ENCODE data around the gene DPF1.
A peak's percentile ranks its signal among the peaks of the same experiment; 100 is the strongest.

Gene DPF1
- 0 to 0.19 (median 0.09) reads per million in 3 donors for total RNA-seq

DNA sequence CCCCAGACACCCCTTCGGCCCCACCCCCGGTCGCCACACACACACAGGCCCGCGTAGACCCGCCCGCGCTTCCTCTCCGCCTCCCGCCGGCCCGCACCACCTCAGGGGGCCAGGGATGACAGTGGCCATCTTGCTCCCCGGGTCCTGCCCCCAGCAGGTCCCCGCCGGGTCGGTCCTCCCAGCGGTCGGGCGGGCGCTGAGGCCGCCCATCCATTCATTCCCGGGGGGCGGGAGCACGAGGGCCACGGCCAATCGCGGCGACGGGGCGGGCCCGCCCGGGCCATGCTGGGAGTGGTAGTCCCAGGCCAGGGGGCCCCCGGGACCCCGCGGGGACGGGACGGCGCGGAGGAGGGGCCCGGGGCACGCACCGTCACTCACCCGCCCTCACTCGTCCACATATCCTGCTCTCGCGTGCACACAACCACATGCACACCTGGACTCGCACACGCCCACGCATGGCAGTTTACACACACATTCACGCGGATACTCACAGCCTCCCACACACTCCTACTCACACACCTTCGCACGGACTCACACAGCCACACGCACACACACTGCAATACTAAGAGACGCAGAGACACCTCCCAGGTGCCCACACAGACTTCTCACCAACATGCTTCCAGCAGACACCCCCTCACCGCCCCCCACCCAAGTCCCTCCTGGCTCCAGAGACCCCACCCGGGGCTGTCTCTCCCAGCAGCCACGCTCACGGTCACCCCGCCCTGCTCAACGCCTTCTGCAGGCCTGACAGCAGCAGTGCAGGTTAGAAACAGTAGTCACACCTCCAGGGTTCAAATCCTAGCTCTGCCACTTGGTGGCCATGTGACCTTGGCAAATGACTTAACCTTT, at the start of gene DPF1:
Gene DPF1, minus strand, starts transcription at position 209 of the 849 bp plus-strand sequence. Its CDS starts 80 bp downstream, at position 129.
- Histone ChIP-seq H3K36me3 (ENCODE audit: control insufficient read depth, insufficient read depth, low read length) (no peaks in the 10 kb centered on the region), H3K27me3 (replicated peaks; ENCODE audit: control insufficient read depth, insufficient read depth, low read length, poor library complexity, severe bottlenecking) (peaks cover 62% of the 10 kb centered on the region), H3K9me3 (ENCODE audit: control insufficient read depth, low read length) (no peaks in the 10 kb centered on the region), H3K27ac (ENCODE audit: insufficient read depth, low read length, poor library complexity, severe bottlenecking) (no peak within 1 kb of the TSS), H3K4me1 (ENCODE audit: control insufficient read depth, insufficient read depth, low read length, poor library complexity, severe bottlenecking) (peaks cover 16% of the 10 kb centered on the region), H3K4me3 (ENCODE audit: insufficient read depth, low read depth, low read length, poor library complexity, severe bottlenecking) (peak within 1 kb of the TSS; percentile 43)
- peak in 2 of 3 donors; percentile 10 to 15 for DNase-seq

DNA sequence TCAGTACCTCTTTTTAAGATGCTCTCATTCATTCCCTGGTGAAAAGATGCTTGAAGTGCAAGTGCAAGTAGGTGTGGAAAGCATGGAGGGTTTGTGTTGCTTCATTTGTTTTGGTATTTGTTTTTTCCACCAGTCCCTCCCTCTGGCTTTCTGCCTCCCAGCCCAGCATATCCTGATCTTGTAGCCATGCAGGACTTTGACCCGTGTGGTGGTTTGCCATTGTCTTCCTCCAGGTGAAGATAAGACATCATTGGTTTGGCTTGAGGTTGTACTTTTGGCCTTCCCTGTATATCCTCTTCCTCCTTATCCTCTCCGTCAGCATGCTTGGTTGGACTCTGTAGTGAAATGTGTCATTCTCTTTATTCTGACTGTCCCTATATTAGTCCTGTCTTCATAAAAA, 49.5 kb upstream of the DPF1 start:
- no peaks in the 10 kb centered on the region for H3K36me3 ChIP-seq (ENCODE audit: control insufficient read depth, insufficient read depth, low read length)
- no peak for DNase-seq
- no peaks in the 10 kb centered on the region for H3K4me1 ChIP-seq (ENCODE audit: control insufficient read depth, insufficient read depth, low read length, poor library complexity, severe bottlenecking)
- H3K9me3 ChIP-seq (ENCODE audit: control insufficient read depth, low read length), result no peaks in the 10 kb centered on the region
- no peak overlapping the region for H3K27ac ChIP-seq (ENCODE audit: insufficient read depth, low read length, poor library complexity, severe bottlenecking)
- H3K27me3 ChIP-seq (replicated peaks; ENCODE audit: control insufficient read depth, insufficient read depth, low read length, poor library complexity, severe bottlenecking), result no peaks in the 10 kb centered on the region
- H3K4me3 ChIP-seq (ENCODE audit: insufficient read depth, low read depth, low read length, poor library complexity, severe bottlenecking), result no peak overlapping the region

DNA sequence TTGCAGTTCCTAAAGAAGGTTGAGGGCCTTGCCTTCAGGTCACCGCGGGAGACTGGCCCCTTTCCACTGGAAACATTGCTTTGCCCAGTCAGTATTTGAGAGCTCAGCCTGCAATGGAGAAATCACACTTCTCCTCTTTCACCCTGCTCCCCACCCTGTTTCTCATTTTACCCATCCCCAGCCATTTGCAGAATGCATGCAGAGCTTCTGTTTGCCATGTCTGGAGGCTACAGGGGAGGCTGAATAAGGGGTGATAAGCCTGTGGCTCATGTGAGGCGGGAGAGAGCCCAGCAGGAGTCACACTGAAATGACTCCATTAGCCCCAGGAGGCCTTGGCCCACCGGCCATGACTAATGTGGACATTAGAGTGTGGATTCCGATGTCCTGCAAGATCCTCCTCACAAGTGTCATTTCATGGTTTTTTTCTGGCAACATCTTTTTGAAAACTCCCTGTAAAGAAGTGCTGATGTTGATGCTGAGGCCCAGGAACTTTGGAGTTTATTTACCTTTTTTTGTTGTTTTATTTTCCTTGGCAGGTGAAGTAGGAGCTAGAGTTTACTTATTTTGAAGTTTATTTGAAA, 46.7 kb upstream of the DPF1 start:
- no peaks in the 10 kb centered on the region for H3K4me1 ChIP-seq (ENCODE audit: control insufficient read depth, insufficient read depth, low read length, poor library complexity, severe bottlenecking)
- H3K36me3 ChIP-seq (ENCODE audit: control insufficient read depth, insufficient read depth, low read length), result no peaks in the 10 kb centered on the region
- DNase-seq, result no peak
- no peaks in the 10 kb centered on the region for H3K27me3 ChIP-seq (replicated peaks; ENCODE audit: control insufficient read depth, insufficient read depth, low read length, poor library complexity, severe bottlenecking)
- H3K27ac ChIP-seq (ENCODE audit: insufficient read depth, low read length, poor library complexity, severe bottlenecking), result no peak overlapping the region
- no peak overlapping the region for H3K4me3 ChIP-seq (ENCODE audit: insufficient read depth, low read depth, low read length, poor library complexity, severe bottlenecking)
- no peaks in the 10 kb centered on the region for H3K9me3 ChIP-seq (ENCODE audit: control insufficient read depth, low read length)

DNA sequence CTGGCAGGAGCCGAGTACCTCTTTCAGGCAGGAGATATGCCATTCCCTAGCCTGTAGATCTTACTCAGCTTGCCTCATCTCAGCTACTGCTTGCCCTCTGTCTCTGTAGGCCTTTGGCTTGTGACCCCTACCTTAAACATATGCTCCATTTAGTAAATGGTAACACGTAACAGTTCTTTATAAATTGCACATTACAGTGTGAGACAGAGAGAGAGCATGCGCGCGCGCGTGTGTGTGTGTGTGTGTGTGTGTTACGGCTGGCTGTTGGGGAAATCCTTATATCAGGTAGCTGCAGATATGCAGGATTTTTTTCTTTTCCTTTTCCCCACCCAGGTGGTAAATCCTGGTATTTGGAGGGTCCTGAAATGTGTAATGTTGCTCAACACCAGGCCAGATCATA, 44.5 kb upstream of the DPF1 start:
- Histone ChIP-seq H3K4me1 (ENCODE audit: control insufficient read depth, insufficient read depth, low read length, poor library complexity, severe bottlenecking) (peaks cover 12% of the 10 kb centered on the region), H3K27ac (ENCODE audit: insufficient read depth, low read length, poor library complexity, severe bottlenecking) (no peak overlapping the region), H3K4me3 (ENCODE audit: insufficient read depth, low read depth, low read length, poor library complexity, severe bottlenecking) (no peak overlapping the region), H3K36me3 (ENCODE audit: control insufficient read depth, insufficient read depth, low read length) (no peaks in the 10 kb centered on the region), H3K9me3 (ENCODE audit: control insufficient read depth, low read length) (no peaks in the 10 kb centered on the region), H3K27me3 (replicated peaks; ENCODE audit: control insufficient read depth, insufficient read depth, low read length, poor library complexity, severe bottlenecking) (no peaks in the 10 kb centered on the region)
- DNase-seq, result no peak

DNA sequence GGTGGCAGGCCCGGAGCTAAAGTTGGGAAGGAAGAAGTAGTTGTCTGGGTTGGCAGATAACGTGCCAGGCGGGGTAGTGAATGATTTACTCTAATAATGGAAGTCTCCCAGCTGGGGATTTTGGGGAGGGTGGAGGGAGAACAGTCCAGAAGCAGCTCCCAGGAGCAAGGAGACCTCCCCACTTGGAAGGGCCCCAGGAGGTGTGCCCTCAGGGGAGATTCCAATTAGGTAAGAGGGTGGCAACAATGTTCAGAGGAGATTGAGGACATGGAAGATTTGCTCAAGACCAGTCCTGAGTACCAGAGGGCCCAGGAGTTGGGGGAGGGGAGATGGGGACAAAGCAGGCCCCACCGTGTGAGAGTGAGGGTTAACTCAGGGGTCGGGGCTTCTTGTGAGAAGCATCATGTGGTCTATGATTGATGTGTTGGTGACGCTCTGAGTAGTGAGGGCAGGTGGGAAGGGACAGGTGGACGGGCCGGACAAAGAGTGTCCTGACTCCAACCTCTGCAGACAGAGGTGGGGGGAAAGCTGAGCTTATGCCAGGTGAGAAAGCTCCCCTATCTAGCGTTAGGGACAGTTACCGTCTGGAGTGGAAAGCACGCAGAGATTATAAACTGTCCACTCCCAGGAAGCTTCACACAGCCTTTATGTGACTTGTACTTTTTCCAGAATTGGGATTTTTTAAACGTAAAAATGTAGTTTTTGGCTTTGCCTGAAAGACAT, 43.9 kb upstream of the DPF1 start:
- no peak overlapping the region for H3K27ac ChIP-seq (ENCODE audit: insufficient read depth, low read length, poor library complexity, severe bottlenecking)

DNA sequence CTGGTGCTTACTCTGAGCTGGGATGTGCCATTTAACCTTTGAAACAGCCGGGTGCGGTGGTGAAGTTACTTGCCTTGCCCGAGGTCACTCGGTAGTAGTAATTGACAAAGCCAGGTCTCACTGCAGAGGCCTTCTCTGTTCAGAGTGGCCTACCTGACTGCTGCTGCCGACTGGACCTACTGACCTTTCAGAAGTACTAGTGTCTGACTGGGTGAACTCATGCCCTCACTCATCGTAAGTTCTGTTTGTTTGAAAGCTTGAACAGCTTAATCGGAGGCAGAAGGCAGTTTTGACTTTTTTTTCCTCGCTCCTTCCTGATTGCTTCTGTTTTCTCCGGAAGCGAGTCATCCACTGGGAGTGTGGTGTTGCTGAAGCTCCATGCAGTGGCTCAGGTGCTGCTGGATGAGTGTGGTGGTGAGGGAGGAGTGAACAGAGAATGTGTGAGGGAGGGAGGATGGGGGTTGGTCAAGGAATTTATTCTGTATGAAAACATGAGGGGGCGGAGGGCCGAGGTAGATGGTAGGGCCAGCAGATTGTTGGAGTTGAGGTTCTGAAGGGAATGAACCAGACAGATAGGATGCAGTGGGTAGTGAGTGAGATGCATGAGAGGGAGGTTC, 43.1 kb upstream of the DPF1 start:
- Histone ChIP-seq H3K9me3 (ENCODE audit: control insufficient read depth, low read length) (no peaks in the 10 kb centered on the region), H3K27me3 (replicated peaks; ENCODE audit: control insufficient read depth, insufficient read depth, low read length, poor library complexity, severe bottlenecking) (no peaks in the 10 kb centered on the region), H3K36me3 (ENCODE audit: control insufficient read depth, insufficient read depth, low read length) (no peaks in the 10 kb centered on the region), H3K4me1 (ENCODE audit: control insufficient read depth, insufficient read depth, low read length, poor library complexity, severe bottlenecking) (peaks cover 13% of the 10 kb centered on the region), H3K27ac (ENCODE audit: insufficient read depth, low read length, poor library complexity, severe bottlenecking) (no peak overlapping the region), H3K4me3 (ENCODE audit: insufficient read depth, low read depth, low read length, poor library complexity, severe bottlenecking) (no peak overlapping the region)
- no peak for DNase-seq

More for the DNA sequence above, 43.9 kb upstream of the DPF1 start:
- Histone ChIP-seq H3K4me1 (ENCODE audit: control insufficient read depth, insufficient read depth, low read length, poor library complexity, severe bottlenecking) (peaks cover 13% of the 10 kb centered on the region), H3K4me3 (ENCODE audit: insufficient read depth, low read depth, low read length, poor library complexity, severe bottlenecking) (no peak overlapping the region), H3K27me3 (replicated peaks; ENCODE audit: control insufficient read depth, insufficient read depth, low read length, poor library complexity, severe bottlenecking) (no peaks in the 10 kb centered on the region), H3K9me3 (ENCODE audit: control insufficient read depth, low read length) (no peaks in the 10 kb centered on the region), H3K36me3 (ENCODE audit: control insufficient read depth, insufficient read depth, low read length) (no peaks in the 10 kb centered on the region)
- no peak for DNase-seq

DNA sequence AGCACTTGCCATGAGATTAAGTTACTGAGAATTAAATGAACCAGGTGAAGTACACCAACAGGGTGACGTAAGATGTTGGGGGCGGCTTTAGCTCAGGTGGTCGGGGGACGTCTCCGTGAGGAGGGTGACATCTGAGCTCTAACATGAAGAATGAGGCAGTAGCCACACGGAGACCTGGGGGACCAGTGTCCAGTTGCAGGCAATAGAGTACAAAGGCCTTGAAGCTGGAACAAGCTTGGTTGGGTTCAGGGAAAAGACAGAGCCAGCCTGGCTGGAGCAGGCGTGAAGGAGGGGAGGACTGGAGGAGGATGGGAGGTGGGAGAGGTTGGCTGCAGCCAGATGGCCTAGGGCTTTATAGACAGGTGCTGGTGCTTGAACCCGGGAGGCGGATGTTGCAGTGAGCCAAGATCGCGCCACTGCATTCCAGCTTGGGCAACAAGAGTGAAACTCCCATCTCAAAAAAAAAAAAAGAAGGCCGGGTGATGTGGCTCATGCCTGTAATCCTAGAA, 42.0 kb upstream of the DPF1 start:
- H3K4me1 ChIP-seq (ENCODE audit: control insufficient read depth, insufficient read depth, low read length, poor library complexity, severe bottlenecking), result peaks cover 13% of the 10 kb centered on the region
- DNase-seq, result no peak
- no peaks in the 10 kb centered on the region for H3K36me3 ChIP-seq (ENCODE audit: control insufficient read depth, insufficient read depth, low read length)
- no peaks in the 10 kb centered on the region for H3K27me3 ChIP-seq (replicated peaks; ENCODE audit: control insufficient read depth, insufficient read depth, low read length, poor library complexity, severe bottlenecking)
- no peak overlapping the region for H3K27ac ChIP-seq (ENCODE audit: insufficient read depth, low read length, poor library complexity, severe bottlenecking)
- no peak overlapping the region for H3K4me3 ChIP-seq (ENCODE audit: insufficient read depth, low read depth, low read length, poor library complexity, severe bottlenecking)
- H3K9me3 ChIP-seq (ENCODE audit: control insufficient read depth, low read length), result no peaks in the 10 kb centered on the region

DNA sequence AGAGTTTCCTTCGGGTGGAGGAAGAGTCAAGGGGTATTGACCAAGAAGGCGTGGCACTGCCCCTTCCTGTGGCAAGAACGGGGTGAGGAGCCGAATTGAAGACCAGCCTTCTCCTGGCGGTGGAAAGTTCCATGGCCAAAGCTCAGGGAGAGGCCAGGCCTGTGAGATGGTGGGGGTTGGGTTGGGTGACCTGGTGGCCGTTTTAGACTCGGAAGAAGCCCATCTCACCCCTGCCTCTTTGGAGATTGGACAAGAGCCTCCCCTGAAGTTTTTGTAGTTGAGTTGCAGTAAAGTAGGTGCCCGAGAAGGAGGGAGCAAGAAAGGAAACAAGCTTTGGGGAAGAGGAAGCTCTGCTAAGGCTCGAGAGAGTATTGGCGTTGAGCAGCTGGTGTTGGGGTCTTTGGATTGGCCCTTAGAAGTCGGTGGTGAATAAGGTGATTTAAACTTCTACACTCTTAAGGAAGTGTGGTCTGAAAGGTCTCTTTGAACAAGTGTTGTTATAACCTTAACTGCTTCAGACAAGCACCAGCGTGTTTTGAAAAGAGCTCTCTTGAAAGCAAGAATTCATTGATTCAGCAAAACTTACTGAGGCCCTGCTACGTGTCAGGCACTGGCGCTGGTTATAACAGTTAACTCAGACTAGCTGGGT, 41.3 kb upstream of the DPF1 start:
- Histone ChIP-seq H3K36me3 (ENCODE audit: control insufficient read depth, insufficient read depth, low read length) (no peaks in the 10 kb centered on the region), H3K4me3 (ENCODE audit: insufficient read depth, low read depth, low read length, poor library complexity, severe bottlenecking) (peak overlapping the region; percentile 66), H3K27ac (ENCODE audit: insufficient read depth, low read length, poor library complexity, severe bottlenecking) (peak overlapping the region; percentile 58), H3K9me3 (ENCODE audit: control insufficient read depth, low read length) (no peaks in the 10 kb centered on the region), H3K4me1 (ENCODE audit: control insufficient read depth, insufficient read depth, low read length, poor library complexity, severe bottlenecking) (peaks cover 13% of the 10 kb centered on the region), H3K27me3 (replicated peaks; ENCODE audit: control insufficient read depth, insufficient read depth, low read length, poor library complexity, severe bottlenecking) (no peaks in the 10 kb centered on the region)
- DNase-seq, result no peak

DNA sequence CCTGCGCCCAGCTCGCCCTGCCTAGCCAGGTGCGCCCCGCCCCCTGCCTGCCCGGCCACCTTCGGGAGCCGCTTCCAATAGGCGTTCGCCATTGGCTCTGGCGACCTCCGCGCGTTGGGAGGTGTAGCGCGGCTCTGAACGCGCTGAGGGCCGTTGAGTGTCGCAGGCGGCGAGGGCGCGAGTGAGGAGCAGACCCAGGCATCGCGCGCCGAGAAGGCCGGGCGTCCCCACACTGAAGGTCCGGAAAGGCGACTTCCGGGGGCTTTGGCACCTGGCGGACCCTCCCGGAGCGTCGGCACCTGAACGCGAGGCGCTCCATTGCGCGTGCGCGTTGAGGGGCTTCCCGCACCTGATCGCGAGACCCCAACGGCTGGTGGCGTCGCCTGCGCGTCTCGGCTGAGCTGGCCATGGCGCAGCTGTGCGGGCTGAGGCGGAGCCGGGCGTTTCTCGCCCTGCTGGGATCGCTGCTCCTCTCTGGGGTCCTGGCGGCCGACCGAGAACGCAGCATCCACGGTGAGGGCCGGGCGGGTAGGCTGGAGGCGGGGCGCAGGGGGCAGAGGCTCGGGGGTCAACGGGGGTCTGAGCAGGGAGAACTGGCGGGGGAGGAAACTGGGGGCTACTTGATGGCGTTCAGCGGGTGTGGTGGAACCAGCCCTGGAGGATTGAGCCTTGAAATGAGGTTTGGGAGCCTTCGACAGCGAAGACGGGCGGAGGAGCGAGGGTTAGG, 40.6 kb upstream of the DPF1 start, which contains the start of gene SPINT2:
Gene SPINT2, plus strand, starts transcription at position 88 of the 727 bp plus-strand sequence. Its CDS starts 320 bp downstream, at position 408.
- H3K4me3 ChIP-seq (ENCODE audit: insufficient read depth, low read depth, low read length, poor library complexity, severe bottlenecking), result peak within 1 kb of the TSS; percentile 66
- peaks cover 13% of the 10 kb centered on the region for H3K4me1 ChIP-seq (ENCODE audit: control insufficient read depth, insufficient read depth, low read length, poor library complexity, severe bottlenecking)
- H3K27ac ChIP-seq (ENCODE audit: insufficient read depth, low read length, poor library complexity, severe bottlenecking), result peak within 1 kb of the TSS; percentile 58
- H3K27me3 ChIP-seq (replicated peaks; ENCODE audit: control insufficient read depth, insufficient read depth, low read length, poor library complexity, severe bottlenecking), result no peaks in the 10 kb centered on the region
- H3K9me3 ChIP-seq (ENCODE audit: control insufficient read depth, low read length), result no peaks in the 10 kb centered on the region
- H3K36me3 ChIP-seq (ENCODE audit: control insufficient read depth, insufficient read depth, low read length), result no peaks in the 10 kb centered on the region
- peak in 1 of 3 donors; percentile 79 for DNase-seq

Data from effector memory CD4-positive, alpha-beta T cell (primary cell).